HG02938 (cell line): ENCODE measurements around the gene PTPRM.
"Not testable (repeated sequence)": the region's sequence is repeated elsewhere in the genome, so short reads cannot be mapped to it uniquely, and the experiment has no call there.

ENCODE experiments used
- ATAC-seq: cut with Tn5 transposase; IDR thresholded peaks from one replicate; pipeline ENCODE4 v1.9.1; 2021; ENCODE audit warnings: mild to moderate bottlenecking, moderate library complexity; ENCODE audit not compliant: unreplicated experiment

The PTPRM gene

DNA sequence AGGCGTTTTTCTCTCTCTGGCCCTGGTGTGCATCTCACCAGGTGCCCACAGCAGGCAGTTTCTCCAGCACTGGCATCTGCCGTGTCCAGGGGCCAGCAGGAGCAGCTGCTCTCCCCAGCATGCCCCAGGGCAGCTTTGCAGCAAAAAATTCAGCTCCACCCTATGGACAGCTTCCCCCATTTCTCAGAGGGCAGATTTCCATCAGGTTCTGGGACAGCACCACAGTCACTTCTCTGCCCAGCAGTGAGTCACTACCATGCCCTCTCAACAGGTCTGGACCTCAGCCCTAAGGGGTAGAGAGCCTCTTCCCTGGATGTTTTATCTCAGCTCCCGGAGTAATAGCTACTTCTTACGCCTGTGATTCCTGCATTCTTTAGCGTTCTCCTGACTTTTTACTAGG is 871.9 kb downstream of the PTPRM start:
- no peak for ATAC-seq

DNA sequence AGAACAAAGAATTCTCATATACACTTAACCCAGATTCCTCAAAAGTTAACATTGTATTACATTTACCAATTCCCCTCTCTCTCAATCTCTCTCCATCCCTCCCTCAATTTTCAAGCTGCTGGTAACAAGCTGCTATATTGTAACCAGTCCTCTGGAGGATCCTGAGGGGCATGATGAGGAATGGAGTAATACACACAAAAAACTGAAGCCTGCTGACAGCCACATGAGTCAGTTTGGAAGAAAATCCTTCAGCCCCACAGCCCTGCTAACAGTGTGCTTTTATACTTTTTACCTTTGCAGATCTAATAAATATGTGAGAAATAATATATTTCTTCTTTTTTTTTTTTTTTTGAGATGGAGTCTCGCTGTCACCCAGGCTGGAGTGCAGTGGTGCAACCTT is 876.4 kb downstream of the PTPRM start:
- no peak for ATAC-seq

DNA sequence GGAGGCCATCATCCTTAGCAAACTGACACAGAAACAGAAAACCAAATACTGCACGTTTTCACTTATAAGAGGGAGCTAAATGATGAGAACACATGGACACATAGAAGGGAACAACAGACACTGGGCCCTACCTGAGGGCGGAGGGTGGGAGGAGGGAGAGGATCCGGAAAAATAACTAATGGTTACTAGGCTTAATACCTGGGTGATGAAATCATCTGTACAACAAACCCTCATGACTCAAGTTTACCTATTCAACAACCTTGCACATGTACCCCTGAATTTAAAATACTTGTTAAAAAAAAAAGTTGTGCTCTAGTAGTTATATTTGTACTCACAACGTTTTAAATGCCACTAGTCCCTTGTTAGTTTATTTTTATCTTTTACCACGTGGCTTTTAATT is 879.8 kb downstream of the PTPRM start:
- ATAC-seq, result not testable (repeated sequence)

DNA sequence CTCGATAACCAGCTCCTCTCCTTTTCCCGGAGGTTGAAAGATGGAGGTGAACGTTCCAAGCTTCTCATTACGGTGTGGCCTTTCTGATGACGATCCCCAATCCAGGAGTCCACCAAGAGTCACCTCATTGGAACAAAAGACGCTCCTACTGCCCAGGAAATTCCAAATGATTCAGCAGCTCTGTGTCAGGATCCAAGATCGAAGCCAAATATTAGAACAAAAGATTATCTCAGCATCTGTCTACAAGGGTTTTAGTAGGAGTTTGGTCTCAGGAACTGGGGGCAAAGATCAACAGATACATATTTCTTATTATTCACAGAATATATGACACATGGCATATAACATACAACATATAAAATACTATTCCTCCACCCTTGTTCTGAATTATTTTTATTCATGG is 881.0 kb downstream of the PTPRM start:
- no peak for ATAC-seq

DNA sequence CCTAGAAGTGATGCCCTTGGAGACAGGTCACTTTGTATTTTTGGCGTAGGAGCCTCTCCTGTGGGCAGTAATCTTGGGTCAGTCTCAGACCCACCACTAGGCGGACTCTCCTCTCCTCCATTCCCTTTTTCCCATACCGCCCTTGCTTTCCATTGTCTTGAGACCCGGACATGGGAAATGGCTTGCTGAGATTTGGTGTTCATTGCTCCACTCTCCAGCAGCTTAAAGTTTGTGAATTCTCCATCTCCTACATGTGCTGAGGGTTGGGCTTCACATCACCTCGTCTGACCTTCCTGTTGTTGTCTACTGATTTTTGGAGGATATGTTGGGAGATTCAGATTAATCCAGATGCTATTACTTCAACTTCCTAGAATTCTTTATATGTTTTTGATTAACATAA is 882.9 kb downstream of the PTPRM start:
- no peak for ATAC-seq

DNA sequence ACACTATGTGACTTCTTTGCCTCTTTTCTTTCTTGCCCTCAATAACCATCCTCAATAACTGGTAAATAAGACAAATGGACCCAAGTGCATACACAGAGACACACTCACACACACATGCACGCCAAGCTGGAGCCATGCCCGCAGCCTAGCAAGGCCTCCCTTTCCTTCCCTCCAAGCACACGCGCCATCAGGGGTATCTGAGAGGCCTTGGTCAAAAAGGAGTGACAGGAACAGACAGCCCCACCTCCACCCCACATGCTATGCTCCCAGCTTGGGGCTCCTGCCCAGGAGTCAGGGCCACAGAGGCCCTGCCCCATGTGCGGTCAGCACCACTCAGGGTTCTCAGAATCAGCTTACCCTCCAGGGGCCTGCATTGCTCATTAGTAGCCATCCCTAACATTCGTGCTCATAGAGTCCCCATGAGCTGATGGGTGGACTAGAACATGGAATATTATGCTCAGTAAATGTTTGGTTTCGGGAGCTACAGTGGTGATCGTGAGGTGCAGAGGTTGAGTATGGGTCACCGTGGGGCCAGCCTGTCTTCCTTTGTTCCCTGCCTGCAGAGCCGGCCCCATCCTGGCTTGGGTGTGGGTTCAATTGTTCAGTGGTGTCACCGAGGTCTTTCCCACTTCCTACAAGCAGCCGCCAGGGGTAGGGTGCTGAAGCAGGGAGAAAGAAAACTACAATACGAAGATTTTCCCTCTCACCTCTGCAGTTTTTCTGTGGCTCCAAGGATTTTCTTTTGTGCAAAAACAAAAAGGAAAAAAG is 884.0 kb downstream of the PTPRM start:
- no peak for ATAC-seq

DNA sequence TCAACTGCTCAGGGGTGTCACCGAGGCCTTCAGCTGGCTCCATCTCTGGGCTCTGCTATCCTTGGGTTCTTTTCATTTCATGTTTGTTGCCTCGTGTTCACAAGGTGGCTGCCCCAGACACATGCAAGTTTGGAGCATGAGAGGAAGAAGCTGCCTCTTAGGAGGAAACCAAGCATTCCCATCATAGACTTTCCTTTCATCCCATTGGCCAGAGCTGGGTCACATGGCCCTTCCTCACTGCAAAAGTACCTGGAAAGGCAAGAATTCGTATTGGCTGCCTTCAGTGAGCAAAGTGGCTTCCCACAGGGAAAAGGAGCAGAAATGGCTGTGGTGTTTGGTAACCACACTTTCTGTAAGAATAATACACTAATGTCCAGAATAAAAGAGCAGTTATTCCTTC is 886.4 kb downstream of the PTPRM start:
- ATAC-seq, result no peak

DNA sequence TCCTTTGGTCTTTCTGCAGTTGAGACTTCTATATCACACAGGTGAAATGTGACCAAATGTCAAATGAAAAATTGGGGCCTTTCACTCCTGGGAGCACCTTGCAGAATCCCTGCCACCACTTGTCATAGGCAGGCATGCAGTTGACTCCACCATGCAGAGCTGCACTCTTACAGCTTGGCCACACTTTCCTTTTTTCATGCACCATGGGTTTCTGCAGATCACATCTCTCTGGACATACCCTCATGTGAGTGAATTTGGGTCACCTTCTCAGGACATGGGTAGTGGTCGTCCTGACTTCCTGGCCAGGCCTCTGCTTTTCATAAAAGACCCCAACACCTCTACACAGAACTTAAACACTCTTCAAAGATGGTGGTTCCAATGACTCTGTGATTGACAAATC is 887.0 kb downstream of the PTPRM start:
- no peak for ATAC-seq

DNA sequence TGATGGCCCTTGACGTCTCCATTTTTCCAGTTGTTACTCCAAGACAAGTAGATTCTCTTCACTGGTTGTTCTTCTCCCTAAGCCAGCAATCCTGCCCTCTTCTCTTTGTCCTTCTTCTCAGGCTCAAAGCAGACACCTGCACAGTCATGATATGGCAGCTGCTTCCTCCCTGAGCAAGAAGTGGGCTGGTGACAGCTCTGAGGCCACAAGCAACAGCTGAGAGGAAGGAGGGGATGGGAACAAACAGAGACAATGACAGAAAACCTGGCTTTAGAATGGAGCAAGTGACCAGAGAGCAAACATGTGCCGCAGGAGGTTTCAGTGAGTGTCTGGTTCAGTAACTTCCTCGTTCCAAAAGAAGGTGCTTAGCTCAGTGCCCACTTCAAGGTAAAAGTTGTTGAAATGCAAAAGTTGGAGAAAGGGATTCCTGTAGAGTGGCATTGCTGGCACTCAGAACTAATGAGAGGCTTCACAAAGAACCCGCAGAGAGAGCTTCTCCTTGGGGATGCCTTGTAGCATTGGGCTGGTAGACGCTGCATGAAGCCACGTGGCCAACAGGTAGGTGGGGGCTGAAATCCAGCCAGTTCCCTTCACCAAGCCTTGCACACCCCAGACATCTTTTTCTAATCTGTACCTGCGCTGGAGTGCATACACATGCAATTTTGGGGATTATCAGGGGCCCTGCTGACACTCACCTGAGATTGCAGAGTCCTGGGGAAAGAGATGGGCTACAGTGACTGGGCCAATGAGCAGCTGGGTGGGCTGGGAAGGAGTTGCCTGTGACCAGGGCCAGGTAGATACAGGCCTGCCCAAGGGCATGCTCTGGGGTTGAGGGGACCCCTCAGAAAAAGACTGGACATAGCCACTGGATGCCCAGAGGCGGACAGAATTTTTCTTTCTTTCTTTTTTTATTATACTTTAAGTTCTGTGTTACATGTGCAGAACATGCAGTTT is 888.8 kb downstream of the PTPRM start:
- no peak for ATAC-seq
